ENCODE measurements around the gene FAM193B. TPM values are rescaled to one million over a fixed set of nuclear protein-coding genes. Genes with fewer than 3 reads are reported as not detected.
"Not testable (repeated sequence)": the region's sequence is repeated elsewhere in the genome, so short reads cannot be mapped to it uniquely, and the experiment has no call there.

The FAM193B gene
- total RNA-seq, 1 experiment from 2014 or later = 17.4 TPM

DNA sequence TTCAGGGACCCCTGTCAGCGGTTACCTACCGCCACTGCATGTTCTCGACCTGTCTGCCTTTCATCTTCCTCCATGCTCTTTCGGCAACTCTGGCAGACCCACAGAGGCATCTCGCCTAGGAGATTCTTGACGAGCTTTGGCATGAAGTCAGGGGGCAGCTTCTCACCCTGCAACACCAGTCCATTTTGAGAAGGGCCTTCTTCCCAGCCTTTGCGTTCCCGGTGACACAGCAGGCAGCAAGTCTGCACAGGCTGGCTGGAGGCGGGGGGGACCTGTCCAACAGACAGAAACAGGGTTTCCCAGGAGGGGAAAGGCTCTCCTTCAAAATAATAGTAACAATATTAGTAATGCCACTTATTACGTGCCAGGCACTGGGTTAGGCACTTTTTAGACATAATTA is 15.5 kb downstream of the FAM193B start:
- no peak for DNase-seq (ENCODE audit: low read depth)

- DNase-seq (ENCODE audit: low read depth) = peak; percentile 33
Measured at GRCh38 chr5:177537389-177538361, 16.7 kb downstream of the FAM193B start.

DNA sequence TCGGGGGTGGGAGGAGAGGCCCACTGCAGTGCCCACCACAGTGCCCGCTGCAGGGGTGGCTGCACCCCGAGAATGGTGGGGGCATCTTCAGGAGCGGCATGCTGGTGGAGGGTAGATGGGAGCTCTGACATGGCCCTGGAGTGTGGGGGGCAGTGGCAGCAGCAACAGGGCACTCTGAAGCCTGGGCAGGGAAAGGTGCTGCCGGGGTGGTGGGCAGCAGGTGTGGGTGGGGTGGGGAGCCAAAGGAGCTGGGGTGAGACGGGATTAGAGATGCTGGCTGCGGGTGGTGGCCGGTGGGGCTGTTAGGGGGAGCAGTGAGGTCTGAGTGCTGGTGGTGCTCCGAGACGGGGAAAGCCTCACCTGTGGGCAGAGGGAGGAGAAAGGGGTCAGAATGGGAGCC is 18.0 kb downstream of the FAM193B start:
- DNase-seq (ENCODE audit: low read depth) = no peak

- no peak for DNase-seq (ENCODE audit: low read depth)
Measured at GRCh38 chr5:177535125-177535524, 19.2 kb downstream of the FAM193B start.

GRCh38 chr5:177534433-177534832 is 19.9 kb downstream of the FAM193B start:
- DNase-seq (ENCODE audit: low read depth) = not testable (repeated sequence)

GRCh38 chr5:177531209-177531940 is 23.0 kb downstream of the FAM193B start:
- no peak for DNase-seq (ENCODE audit: low read depth)

DNA sequence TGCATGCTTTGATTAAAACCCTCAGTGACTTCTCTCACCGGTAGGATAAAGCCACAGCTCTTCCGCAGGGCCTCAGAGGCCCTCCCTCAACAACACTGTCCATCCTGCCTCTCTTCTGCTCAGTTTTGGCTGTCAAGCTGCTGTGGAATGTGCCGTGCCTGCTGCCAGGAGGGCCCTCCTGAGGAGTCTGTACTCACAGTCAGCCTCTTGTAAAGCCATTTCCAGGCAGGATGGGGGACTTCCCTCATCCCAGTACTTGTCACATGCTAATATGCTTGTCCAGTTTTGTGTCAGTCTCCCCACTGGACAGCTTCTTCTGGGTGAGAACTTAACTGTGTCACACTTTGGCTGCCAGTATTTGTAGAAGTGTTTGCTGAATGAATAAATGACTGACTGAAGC is 23.7 kb downstream of the FAM193B start:
- DNase-seq (ENCODE audit: low read depth) = no peak

GRCh38 chr5:177529247-177530203 is 24.8 kb downstream of the FAM193B start:
- no peak for DNase-seq (ENCODE audit: low read depth)

DNA sequence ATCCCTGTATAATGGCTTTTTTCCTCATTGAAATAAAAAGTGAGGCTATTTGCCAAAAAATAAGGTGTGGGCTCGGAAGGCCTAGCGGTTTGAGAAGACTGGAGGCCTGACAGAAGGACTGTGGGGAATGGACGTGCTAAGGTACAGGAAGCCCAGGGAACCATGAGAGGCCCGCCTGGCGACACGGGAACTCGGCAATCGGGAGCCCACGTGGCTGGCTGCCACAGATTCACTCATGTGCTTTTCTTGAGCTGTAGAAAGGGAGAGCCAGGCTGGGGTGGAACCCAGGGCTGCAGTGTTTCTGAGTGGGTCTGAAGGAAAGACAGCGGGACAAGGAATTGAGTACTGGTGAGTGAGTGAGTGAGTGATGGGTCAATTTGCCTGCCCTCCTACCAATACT is 25.7 kb downstream of the FAM193B start:
- no peak for DNase-seq (ENCODE audit: low read depth)

DNA sequence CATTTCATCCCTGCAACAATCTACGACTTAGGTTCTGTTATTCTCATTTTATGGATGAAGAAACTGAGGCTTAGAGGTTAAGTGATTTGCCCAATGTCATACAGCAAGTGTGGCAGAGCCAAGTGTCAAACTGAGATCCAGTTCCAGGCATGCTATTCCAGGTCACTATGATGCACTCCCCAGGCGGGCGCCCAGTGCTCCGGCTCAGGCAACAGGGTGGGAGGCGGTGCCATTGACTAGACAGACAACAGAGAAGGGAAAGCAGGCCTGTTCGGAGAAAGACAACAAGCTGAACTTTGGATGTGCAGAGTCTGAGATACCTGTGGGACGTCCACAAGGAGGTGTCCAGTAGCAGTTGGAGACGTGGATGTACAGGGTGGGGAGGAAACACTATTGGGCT is 26.8 kb downstream of the FAM193B start:
- DNase-seq (ENCODE audit: low read depth) = no peak

DNA sequence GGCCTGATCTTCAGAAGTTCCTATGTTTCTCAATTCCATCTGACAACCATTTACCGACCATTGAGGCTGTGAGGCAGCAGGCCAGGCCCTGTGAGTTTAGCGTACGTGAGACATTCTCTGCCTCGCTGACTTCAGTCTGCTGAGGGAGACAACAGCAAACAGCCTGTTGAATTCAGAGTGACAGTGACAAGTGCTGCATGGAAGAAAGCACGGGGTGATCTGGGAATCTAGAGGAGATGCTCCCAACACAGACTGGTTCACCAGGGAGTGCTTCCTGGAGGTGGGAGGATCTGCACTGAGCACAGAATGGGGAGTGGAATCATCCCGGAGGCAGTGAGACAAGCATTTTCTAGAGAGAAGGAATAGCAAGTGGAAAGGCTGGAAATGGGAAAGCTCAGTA is 27.6 kb downstream of the FAM193B start:
- DNase-seq (ENCODE audit: low read depth) = no peak

- no peak for DNase-seq (ENCODE audit: low read depth)
Measured at GRCh38 chr5:177526191-177526590, 28.2 kb downstream of the FAM193B start.

- no peak for DNase-seq (ENCODE audit: low read depth)
Measured at GRCh38 chr5:177524941-177525655, 29.3 kb downstream of the FAM193B start.

- DNase-seq (ENCODE audit: low read depth) = no peak
Measured at GRCh38 chr5:177524539-177524900, 29.8 kb downstream of the FAM193B start.

- no peak for DNase-seq (ENCODE audit: low read depth)
Measured at GRCh38 chr5:177523711-177524538, 30.4 kb downstream of the FAM193B start.

DNA sequence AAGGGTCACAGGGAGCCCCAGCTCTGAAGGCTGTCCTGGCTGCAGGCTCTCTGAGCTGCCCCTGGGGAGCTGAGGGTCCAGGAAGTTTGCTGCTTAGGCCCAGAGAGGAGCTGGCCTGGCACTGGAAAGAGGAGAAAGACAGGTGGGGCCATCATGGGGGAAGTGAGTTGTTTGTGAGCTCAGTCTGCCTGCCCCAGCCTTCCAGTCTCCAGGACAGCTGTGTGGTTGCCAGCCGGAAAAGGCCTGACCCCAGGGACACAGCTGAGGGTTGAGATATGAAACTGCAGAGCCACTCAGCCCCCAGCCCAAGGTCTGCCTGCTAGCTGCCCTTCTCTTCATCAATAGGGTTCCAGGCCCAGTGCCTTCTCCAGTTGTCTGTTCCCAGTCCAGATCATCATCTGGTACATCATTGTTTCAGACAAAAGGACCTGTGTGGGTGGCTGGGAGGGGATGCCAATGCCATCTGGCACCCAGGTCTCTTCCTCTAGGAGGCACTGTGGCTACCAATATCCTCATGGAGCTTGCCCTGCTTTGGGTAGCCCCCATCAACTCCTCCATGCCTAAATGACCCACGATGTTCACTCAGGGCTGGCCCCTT is 33.3 kb downstream of the FAM193B start:
- DNase-seq (ENCODE audit: low read depth) = no peak

DNA sequence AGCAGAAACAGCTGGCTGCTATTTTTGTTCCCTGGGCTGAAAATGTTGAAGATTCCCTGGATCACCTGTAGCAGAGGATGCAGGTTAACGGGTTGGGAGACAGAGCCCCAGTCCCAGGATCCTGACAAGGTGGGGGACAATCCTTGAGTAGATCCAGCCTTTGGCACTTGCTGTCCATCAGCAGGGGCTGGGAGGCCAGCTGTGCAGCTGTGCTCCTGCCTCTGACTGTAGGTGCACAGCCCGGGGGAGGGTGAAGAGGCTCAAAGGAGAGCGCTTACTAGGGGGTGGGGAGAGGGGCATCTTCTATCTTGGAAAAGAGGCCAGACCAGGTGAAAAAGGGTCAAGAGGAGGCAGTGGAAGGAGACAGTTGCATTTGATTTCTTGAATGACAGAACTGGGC is 34.1 kb downstream of the FAM193B start:
- no peak for DNase-seq (ENCODE audit: low read depth)

DNA sequence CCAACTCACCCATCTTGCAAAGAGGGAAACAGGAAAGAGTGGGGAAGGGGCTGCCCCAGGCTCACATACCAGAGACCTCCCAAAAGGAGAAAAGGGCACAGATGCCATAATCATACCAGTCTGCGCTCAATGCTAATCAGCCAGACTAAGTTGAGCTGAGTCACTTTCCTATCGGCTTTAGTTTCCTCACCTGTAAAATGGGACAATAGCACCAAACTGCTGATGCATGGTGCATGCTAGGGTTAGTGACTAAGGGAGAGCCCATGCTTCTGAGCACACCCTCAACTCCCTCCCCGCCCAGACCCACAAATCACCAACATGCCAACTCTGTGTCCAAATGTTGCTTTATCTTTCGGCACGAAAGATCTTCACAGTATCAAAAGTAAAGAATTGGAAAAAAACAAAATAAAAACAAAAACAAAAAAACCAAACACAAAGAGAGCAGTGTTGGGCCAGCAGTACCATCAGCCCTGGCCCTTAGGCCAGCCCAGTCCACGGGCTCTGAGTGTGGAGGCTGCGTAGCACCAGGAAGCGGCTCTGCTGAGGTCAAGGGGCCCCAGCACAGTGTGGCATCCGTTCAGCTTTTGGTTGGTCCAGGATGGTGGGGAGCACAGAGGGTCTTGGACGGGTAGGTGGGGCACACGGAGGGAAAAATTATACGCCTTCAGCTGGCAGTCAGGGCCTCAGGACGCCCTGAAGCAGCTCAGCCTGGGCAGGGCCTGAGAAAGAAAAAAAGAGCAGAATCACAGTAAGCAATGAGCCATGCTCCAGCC is 34.7 kb downstream of the FAM193B start:
- no peak for DNase-seq (ENCODE audit: low read depth)
